Fibroblast of pulmonary artery (primary cell): ENCODE measurements around the gene MORN5.

ENCODE experiments used
- DNase-seq: peaks from one replicate; pipeline ENCODE4 v3.0.0-alpha.2; 2010; ENCODE audit warnings: low read depth
- H3K4me3 ChIP-seq: replicated peaks from 2 replicates; pipeline ENCODE4 v1.5.1; 2011; ENCODE audit warnings: low read depth, mild to moderate bottlenecking, control low read depth, low read length, moderate library complexity
- TF ChIP-seq, protein P1 (sequence below): IDR thresholded peaks from 2 replicates; pipeline ENCODE4 v1.5.1; 2011; ENCODE audit warnings: mild to moderate bottlenecking, control low read depth, low read length, inconsistent platforms; ENCODE audit errors: missing control alignments

The MORN5 gene

GRCh38 chr9:122180633-122181032 lies 20.9 kb downstream of the MORN5 start:
- peak; percentile 78 for DNase-seq
- H3K4me3 ChIP-seq: no peak overlapping the region
- TF ChIP-seq, protein P1, sequence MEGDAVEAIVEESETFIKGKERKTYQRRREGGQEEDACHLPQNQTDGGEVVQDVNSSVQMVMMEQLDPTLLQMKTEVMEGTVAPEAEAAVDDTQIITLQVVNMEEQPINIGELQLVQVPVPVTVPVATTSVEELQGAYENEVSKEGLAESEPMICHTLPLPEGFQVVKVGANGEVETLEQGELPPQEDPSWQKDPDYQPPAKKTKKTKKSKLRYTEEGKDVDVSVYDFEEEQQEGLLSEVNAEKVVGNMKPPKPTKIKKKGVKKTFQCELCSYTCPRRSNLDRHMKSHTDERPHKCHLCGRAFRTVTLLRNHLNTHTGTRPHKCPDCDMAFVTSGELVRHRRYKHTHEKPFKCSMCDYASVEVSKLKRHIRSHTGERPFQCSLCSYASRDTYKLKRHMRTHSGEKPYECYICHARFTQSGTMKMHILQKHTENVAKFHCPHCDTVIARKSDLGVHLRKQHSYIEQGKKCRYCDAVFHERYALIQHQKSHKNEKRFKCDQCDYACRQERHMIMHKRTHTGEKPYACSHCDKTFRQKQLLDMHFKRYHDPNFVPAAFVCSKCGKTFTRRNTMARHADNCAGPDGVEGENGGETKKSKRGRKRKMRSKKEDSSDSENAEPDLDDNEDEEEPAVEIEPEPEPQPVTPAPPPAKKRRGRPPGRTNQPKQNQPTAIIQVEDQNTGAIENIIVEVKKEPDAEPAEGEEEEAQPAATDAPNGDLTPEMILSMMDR: no peak

DNA sequence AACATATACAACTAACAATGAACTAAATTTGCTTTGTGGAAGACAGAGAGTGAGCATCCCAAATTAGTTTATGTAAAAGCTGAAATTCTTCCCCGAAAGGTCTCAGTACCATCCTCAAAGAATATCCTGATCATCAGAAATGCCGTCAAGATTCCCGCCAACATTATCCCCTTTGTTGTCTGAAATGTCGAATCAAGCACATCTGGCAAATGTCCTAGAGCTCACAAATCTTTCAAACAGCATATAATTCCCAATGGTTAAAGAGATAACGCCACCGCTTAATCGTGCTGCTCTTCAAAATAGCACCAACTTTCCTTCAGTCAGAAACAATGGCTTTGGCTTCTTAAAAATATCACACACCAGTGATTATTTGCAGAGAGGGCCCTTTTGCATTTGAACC lies 23.8 kb downstream of the MORN5 start:
- DNase-seq: no peak
- TF ChIP-seq, protein P1: no peak
- H3K4me3 ChIP-seq: no peak overlapping the region

- H3K4me3 ChIP-seq: no peak overlapping the region
- DNase-seq: no peak
- TF ChIP-seq, protein P1: no peak
Measured at GRCh38 chr9:122184551-122184950, 24.8 kb downstream of the MORN5 start.

DNA sequence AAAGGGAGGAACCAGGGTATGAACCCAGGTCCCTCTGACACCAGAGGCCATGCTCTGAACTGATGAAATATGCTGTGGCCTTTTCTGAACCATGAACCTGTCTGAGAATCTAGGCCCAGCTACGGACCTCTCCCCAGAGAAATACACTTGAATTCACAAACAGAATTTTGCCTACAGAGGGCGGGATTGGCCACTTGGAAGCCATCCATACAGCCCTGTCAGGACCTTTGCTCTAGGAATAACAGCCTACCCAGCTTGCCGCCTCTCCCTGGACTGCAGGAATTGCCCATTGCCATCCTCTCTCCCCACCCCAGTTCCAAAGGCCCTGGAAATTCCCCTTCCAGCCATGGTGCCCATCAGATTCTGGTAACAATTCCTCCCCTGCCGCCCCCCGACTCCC lies 26.6 kb downstream of the MORN5 start:
- DNase-seq: no peak
- TF ChIP-seq, protein P1: no peak
- H3K4me3 ChIP-seq: no peak overlapping the region

DNA sequence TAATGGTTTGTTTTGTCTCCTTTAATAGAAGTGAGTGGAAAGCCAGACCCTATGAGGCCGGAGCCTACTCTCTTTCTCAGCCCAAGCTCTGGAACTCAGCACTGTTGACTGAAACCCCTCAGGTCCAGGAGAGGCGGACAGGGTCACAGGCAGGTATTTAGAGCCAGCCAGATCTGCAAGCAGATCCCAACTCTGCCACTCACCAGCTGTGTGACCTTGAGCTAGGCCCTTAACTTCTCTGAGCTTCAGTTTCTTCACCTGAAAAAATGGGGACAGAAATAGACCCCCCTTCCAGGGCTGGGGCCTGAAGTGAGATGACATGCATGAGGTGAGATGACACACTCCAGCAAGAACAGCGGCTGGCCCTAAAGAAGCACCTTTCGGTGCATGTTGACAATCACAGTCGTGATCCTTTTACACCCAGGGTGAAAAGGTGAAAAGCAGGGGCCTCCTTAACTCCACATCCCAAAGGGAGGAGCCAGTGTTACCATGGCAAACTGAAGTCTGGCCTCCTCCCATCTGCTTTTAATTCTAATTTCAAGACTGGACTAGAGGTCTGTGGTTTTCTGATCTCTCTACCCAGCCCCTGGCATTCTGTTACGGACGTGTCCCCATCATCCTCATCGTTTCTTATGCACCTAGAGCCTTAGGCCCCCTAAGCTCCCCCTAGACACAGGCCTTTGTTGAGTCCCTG lies 27.2 kb downstream of the MORN5 start:
- no peak overlapping the region for H3K4me3 ChIP-seq
- no peak for DNase-seq
- TF ChIP-seq, protein P1: no peak

DNA sequence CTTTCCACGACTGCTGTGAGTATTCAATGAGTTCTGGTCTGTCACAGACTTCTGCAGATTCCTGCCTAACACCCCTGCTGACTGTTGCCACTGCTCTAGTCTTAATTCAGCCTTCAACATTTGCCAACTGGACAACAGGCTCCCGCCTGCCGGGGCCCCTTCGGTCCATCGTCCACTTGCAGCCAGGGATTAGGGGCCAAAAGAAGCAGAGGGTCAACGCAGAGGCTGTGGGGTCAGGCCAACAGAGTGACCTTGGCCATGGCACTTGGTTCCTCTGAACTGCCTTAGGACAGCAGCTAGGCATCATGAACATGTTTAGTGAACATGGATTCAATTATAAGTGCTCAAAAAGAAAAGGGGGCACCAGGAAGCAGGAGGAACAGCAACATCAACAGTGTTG lies 28.7 kb downstream of the MORN5 start:
- TF ChIP-seq, protein P1: no peak
- no peak for DNase-seq
- no peak overlapping the region for H3K4me3 ChIP-seq
